ENCODE results near the gene PTMS. TPM values are rescaled to one million over a fixed set of nuclear protein-coding genes. Genes with fewer than 3 reads are reported as not detected.

The PTMS gene
- total and polyA plus RNA-seq, 7 experiments from 2014 or later = 1.4 to 125 (median 3.5) TPM; not detected in 2

GRCh38 chr12:6786416-6787094 is 20.4 kb downstream of the PTMS start:
- Histone ChIP-seq H3K27me3 (ENCODE audit: control insufficient read depth in 2 of 2, insufficient read depth in 2 of 2, low read length in 2 of 2) (no peaks in the 10 kb centered on the region), H3K27ac (ENCODE audit: low read depth, low read length) (peak overlapping the region; percentile 88), H3K36me3 (ENCODE audit: control insufficient read depth in 2 of 3, insufficient read depth in 3 of 3, low read length in 3 of 3) (no peaks in the 10 kb centered on the region), H3K4me1 (ENCODE audit: control insufficient read depth in 2 of 2, insufficient read depth in 2 of 2, low read length in 2 of 2) (peaks cover 0 to 67% of the 10 kb centered on the region in 2 donors), H3K9me3 (ENCODE audit: control insufficient read depth in 2 of 3, low read length in 3 of 3) (no peaks in the 10 kb centered on the region), H3K4me3 (ENCODE audit: low read length) (peak overlapping the region; percentile 4)
- Mint-ChIP-seq H3K9me3 (no peaks in the 10 kb centered on the region), H3K4me1 (peaks cover 35 to 79% (median 70%) of the 10 kb centered on the region in 7 donors), H3K27me3 (no peaks in the 10 kb centered on the region), H3K27ac (peak overlapping the region; percentile 92 to 98 (median 96)), H3K36me3 (peaks cover 0 to 7% (median 0%) of the 10 kb centered on the region in 5 donors), H3K4me3 (peak overlapping the region; percentile 67 to 83 (median 76))
- intact Hi-C loops (cut with micrococcal nuclease) = no loop called here
- peak in 7 of 9 donors; percentile 64 to 89 (median 87) for DNase-seq
- CTCF ChIA-PET = interaction anchor here (0.6 to 3.2 kb wide), 4 partner anchors 10 to 38 kb away, joined by 3 to 12 read pairs (median 4); partner anchors contain the start of gene PTMS
- peak; percentile 85 for ATAC-seq
- POLR2A ChIA-PET = interaction anchor here (0.6 to 2.3 kb wide), 15 partner anchors 8 to 216 kb away, joined by 3 to 17 read pairs (median 3); partner anchors contain the start of genes C12orf57, LAG3, MLF2 and P3H3

- CTCF ChIA-PET = interaction anchor here (0.6 to 3.2 kb wide), 3 partner anchors 21 to 37 kb away, joined by 3 to 12 read pairs (median 6); partner anchors contain the start of gene PTMS
Measured at GRCh38 chr12:6787309-6787708, 21.1 kb downstream of the PTMS start.

GRCh38 chr12:6788972-6789924 is 23.1 kb downstream of the PTMS start, which contains the start of gene CD4:
CD4 (plus strand) TSS chr12:6789528; CDS start chr12:6800139, 10,611 bp downstream.
- peak within 1 kb of the TSS; percentile 92 to 99 (median 97) for H3K27ac Mint-ChIP-seq
- Histone ChIP-seq H3K4me3 (ENCODE audit: low read length) (peak within 1 kb of the TSS; percentile 87), H3K27ac (ENCODE audit: low read depth, low read length) (peak within 1 kb of the TSS; percentile 86), H3K36me3 (ENCODE audit: control insufficient read depth in 2 of 3, insufficient read depth in 3 of 3, low read length in 3 of 3) (no peaks in the 10 kb centered on the region), H3K4me1 (ENCODE audit: control insufficient read depth in 2 of 2, insufficient read depth in 2 of 2, low read length in 2 of 2) (peaks cover 0 to 47% of the 10 kb centered on the region in 2 donors), H3K27me3 (ENCODE audit: control insufficient read depth in 2 of 2, insufficient read depth in 2 of 2, low read length in 2 of 2) (no peaks in the 10 kb centered on the region), H3K9me3 (ENCODE audit: control insufficient read depth in 2 of 3, low read length in 3 of 3) (no peaks in the 10 kb centered on the region)
- peaks cover 48 to 82% (median 70%) of the 10 kb centered on the region in 7 donors for H3K4me1 Mint-ChIP-seq
- H3K4me3 Mint-ChIP-seq = peak within 1 kb of the TSS; percentile 85 to 99 (median 96)
- H3K9me3 Mint-ChIP-seq = no peaks in the 10 kb centered on the region
- POLR2A ChIA-PET = interaction anchor here (0.5 to 2.7 kb wide), 30 partner anchors 9 to 327 kb away, joined by 3 to 23 read pairs (median 4); partner anchors contain the start of genes CDCA3, COPS7A, ENO2 and GPR162
- ATAC-seq (peak; percentile 63), DNase-seq (peak in 8 of 9 donors; percentile 74 to 83 (median 80))
- H3K36me3 Mint-ChIP-seq = peaks cover 0 to 21% (median 0%) of the 10 kb centered on the region in 5 donors
- no peaks in the 10 kb centered on the region for H3K27me3 Mint-ChIP-seq
- CTCF ChIA-PET = interaction anchor here (0.9 to 3.2 kb wide), 11 partner anchors 8 to 46 kb away, joined by 3 to 15 read pairs (median 6); partner anchors contain the start of genes LAG3, MLF2, P3H3 and PTMS
- intact Hi-C loops (cut with micrococcal nuclease) = loop anchor here (1.0 to 2.0 kb wide), 5 partner anchors 10 to 65 kb away; partner anchors contain the start of genes MLF2 (in 2 of the 2), COPS7A (in 1 of the 2), LAG3 (in 1 of the 2) and USP5 (in 1 of the 2)

More at GRCh38 chr12:6787309-6787708, 21.1 kb downstream of the PTMS start:
- H3K4me1 ChIP-seq (ENCODE audit: control insufficient read depth in 2 of 2, insufficient read depth in 2 of 2, low read length in 2 of 2) = peaks cover 0 to 63% of the 10 kb centered on the region in 2 donors
- peak overlapping the region; percentile 4 for H3K4me3 ChIP-seq (ENCODE audit: low read length)
- no peaks in the 10 kb centered on the region for H3K27me3 Mint-ChIP-seq
- no peaks in the 10 kb centered on the region for H3K36me3 ChIP-seq (ENCODE audit: control insufficient read depth in 2 of 3, insufficient read depth in 3 of 3, low read length in 3 of 3)
- H3K27me3 ChIP-seq (ENCODE audit: control insufficient read depth in 2 of 2, insufficient read depth in 2 of 2, low read length in 2 of 2) = no peaks in the 10 kb centered on the region
- no peaks in the 10 kb centered on the region for H3K9me3 Mint-ChIP-seq
- H3K9me3 ChIP-seq (ENCODE audit: control insufficient read depth in 2 of 3, low read length in 3 of 3) = no peaks in the 10 kb centered on the region
- H3K4me3 Mint-ChIP-seq = peak overlapping the region in 9 of 10 donors; percentile 67 to 83 (median 76)
- H3K4me1 Mint-ChIP-seq = peaks cover 36 to 82% (median 73%) of the 10 kb centered on the region in 7 donors
- H3K36me3 Mint-ChIP-seq = peaks cover 0 to 14% (median 0%) of the 10 kb centered on the region in 5 donors
- ATAC-seq = no peak
- POLR2A ChIA-PET = interaction anchor here (0.6 to 2.3 kb wide), 15 partner anchors 8 to 217 kb away, joined by 3 to 17 read pairs (median 4); partner anchors contain the start of genes C12orf57, LAG3, MLF2 and P3H3
- H3K27ac Mint-ChIP-seq = peak overlapping the region; percentile 92 to 98 (median 96)
- H3K27ac ChIP-seq (ENCODE audit: low read depth, low read length) = peak overlapping the region; percentile 88
- DNase-seq = peak in 1 of 9 donors; percentile 2
- intact Hi-C loops (cut with micrococcal nuclease) = no loop called here

GRCh38 chr12:6790496-6791150 is 24.5 kb downstream of the PTMS start:
- Mint-ChIP-seq H3K4me3 (peak overlapping the region; percentile 85 to 99 (median 96)), H3K36me3 (peaks cover 4 to 27% (median 7%) of the 10 kb centered on the region in 5 donors), H3K27me3 (no peaks in the 10 kb centered on the region), H3K27ac (peak overlapping the region; percentile 92 to 99 (median 97)), H3K4me1 (peaks cover 54 to 81% (median 70%) of the 10 kb centered on the region in 7 donors), H3K9me3 (no peaks in the 10 kb centered on the region)
- ChIA-PET CTCF (interaction anchor here (1.4 to 2.7 kb wide), 5 partner anchors 10 to 45 kb away, joined by 3 to 15 read pairs (median 8); partner anchors contain the start of gene MLF2), POLR2A (interaction anchor here (0.6 to 3.3 kb wide), 17 partner anchors 10 to 187 kb away, joined by 3 to 29 read pairs (median 8); partner anchors contain the start of genes COPS7A, ENO2, GPR162 and MLF2)
- Histone ChIP-seq H3K9me3 (ENCODE audit: control insufficient read depth in 2 of 3, low read length in 3 of 3) (no peaks in the 10 kb centered on the region), H3K4me1 (ENCODE audit: control insufficient read depth in 2 of 2, insufficient read depth in 2 of 2, low read length in 2 of 2) (peaks cover 0 to 42% of the 10 kb centered on the region in 2 donors), H3K27me3 (ENCODE audit: control insufficient read depth in 2 of 2, insufficient read depth in 2 of 2, low read length in 2 of 2) (no peaks in the 10 kb centered on the region), H3K27ac (ENCODE audit: low read depth, low read length) (peak overlapping the region; percentile 86), H3K4me3 (ENCODE audit: low read length) (peak overlapping the region; percentile 87), H3K36me3 (ENCODE audit: control insufficient read depth in 2 of 3, insufficient read depth in 3 of 3, low read length in 3 of 3) (peaks cover 0 to 6% (median 5%) of the 10 kb centered on the region in 3 experiments)
- ATAC-seq (peak; percentile 36), DNase-seq (peak in 5 of 9 donors; percentile 46 to 56 (median 49))
- intact Hi-C loops (cut with micrococcal nuclease) = loop anchor here in 1 of 2 donors (2.0 to 5.0 kb wide), 2 partner anchors 34 to 103 kb away; partner anchors contain the start of gene ZNF384

- intact Hi-C loops (cut with micrococcal nuclease) = loop anchor here (1.0 to 5.0 kb wide), 4 partner anchors 17 to 105 kb away; partner anchors contain the start of gene ZNF384 (in 1 of the 2)
- H3K27ac Mint-ChIP-seq = peak overlapping the region; percentile 88 to 99 (median 97)
- no peaks in the 10 kb centered on the region for H3K9me3 Mint-ChIP-seq
- CTCF ChIA-PET = interaction anchor here (0.5 to 2.7 kb wide), 9 partner anchors 9 to 123 kb away, joined by 3 to 18 read pairs (median 7); partner anchors contain the start of gene MLF2
- H3K4me3 Mint-ChIP-seq = peak overlapping the region; percentile 85 to 99 (median 96)
- peak; percentile 22 for ATAC-seq
- H3K27me3 Mint-ChIP-seq = no peaks in the 10 kb centered on the region
- H3K4me3 ChIP-seq (ENCODE audit: low read length) = peak overlapping the region; percentile 87
- POLR2A ChIA-PET = interaction anchor here (0.8 to 3.3 kb wide), 18 partner anchors 9 to 189 kb away, joined by 3 to 29 read pairs (median 6); partner anchors contain the start of genes CDCA3, GPR162, LAG3 and MLF2
- H3K27ac ChIP-seq (ENCODE audit: low read depth, low read length) = peak overlapping the region; percentile 86
- no peaks in the 10 kb centered on the region for H3K27me3 ChIP-seq (ENCODE audit: control insufficient read depth in 2 of 2, insufficient read depth in 2 of 2, low read length in 2 of 2)
- no peaks in the 10 kb centered on the region for H3K9me3 ChIP-seq (ENCODE audit: control insufficient read depth in 2 of 3, low read length in 3 of 3)
- peak in 2 of 9 donors; percentile 22 to 55 for DNase-seq
- peaks cover 51 to 82% (median 71%) of the 10 kb centered on the region in 7 donors for H3K4me1 Mint-ChIP-seq
- H3K36me3 Mint-ChIP-seq = peaks cover 4 to 37% (median 14%) of the 10 kb centered on the region in 5 donors
- peaks cover 0 to 35% of the 10 kb centered on the region in 2 donors for H3K4me1 ChIP-seq (ENCODE audit: control insufficient read depth in 2 of 2, insufficient read depth in 2 of 2, low read length in 2 of 2)
- H3K36me3 ChIP-seq (ENCODE audit: control insufficient read depth in 2 of 3, insufficient read depth in 3 of 3, low read length in 3 of 3) = peaks cover 0 to 20% (median 13%) of the 10 kb centered on the region in 3 experiments
Measured at GRCh38 chr12:6791931-6792520, 25.9 kb downstream of the PTMS start.

Data from naive thymus-derived CD4-positive, alpha-beta T cell (primary cell).